Forelimb muscle (tissue), 1 donor: Measurements from ENCODE around the gene RBBP5. TPM values are rescaled to one million over a fixed set of nuclear protein-coding genes. Genes with fewer than 3 reads are reported as not detected.

ENCODE experiments used
- DNase-seq: peaks from one replicate; pipeline ENCODE4 v3.0.0-alpha.2; 2013; ENCODE audit warnings: low read depth
- polyA plus RNA-seq: library from polyadenylated mRNA; unstranded; fragments of 120-200 nt; gene quantifications from one replicate; pipeline ENCODE4 v1.2.1, GENCODE V29; 2013; ENCODE audit not compliant: insufficient read length

RBBP5 gene
- polyA plus RNA-seq, 1 donor = 9.9 TPM

GRCh38 chr1:205133287-205133686 is 11.5 kb upstream of the RBBP5 start:
- DNase-seq = no peak

GRCh38 chr1:205129447-205130029 is 7.8 kb upstream of the RBBP5 start:
- no peak for DNase-seq

- no peak for DNase-seq
These were observed 6.3 kb upstream of the RBBP5 start for GRCh38 chr1:205128050-205128449.

- no peak for DNase-seq
These were observed 5.9 kb upstream of the RBBP5 start for GRCh38 chr1:205127646-205128045.

- no peak for DNase-seq
These were observed 2.9 kb upstream of the RBBP5 start for GRCh38 chr1:205124726-205125125.

GRCh38 chr1:205122489-205122882 is 708 bp upstream of the RBBP5 start:
- no peak for DNase-seq

- DNase-seq = no peak
These were observed 3.0 kb downstream of the RBBP5 start for GRCh38 chr1:205118752-205119151.

- DNase-seq = no peak
These were observed 10.4 kb downstream of the RBBP5 start for GRCh38 chr1:205111354-205111753.

GRCh38 chr1:205109711-205110110 is 12.1 kb downstream of the RBBP5 start:
- no peak for DNase-seq

GRCh38 chr1:205109269-205109668 is 12.5 kb downstream of the RBBP5 start:
- no peak for DNase-seq

- no peak for DNase-seq
These were observed 13.3 kb downstream of the RBBP5 start for GRCh38 chr1:205108464-205108863.

GRCh38 chr1:205107327-205107726 is 14.5 kb downstream of the RBBP5 start:
- no peak for DNase-seq

- no peak for DNase-seq
These were observed 19.4 kb downstream of the RBBP5 start for GRCh38 chr1:205102404-205102803.

GRCh38 chr1:205098242-205098641 is 23.5 kb downstream of the RBBP5 start:
- no peak for DNase-seq

- no peak for DNase-seq
These were observed 26.4 kb downstream of the RBBP5 start for GRCh38 chr1:205095422-205095821.

GRCh38 chr1:205091043-205091740 is 30.6 kb downstream of the RBBP5 start:
- DNase-seq = no peak

GRCh38 chr1:205088341-205088740 is 33.4 kb downstream of the RBBP5 start:
- DNase-seq = no peak

GRCh38 chr1:205084360-205084759 is 37.4 kb downstream of the RBBP5 start, which contains the start of gene TMEM81:
TMEM81 (minus strand) TSS chr1:205084460; CDS start chr1:205084320, 140 bp downstream.
- DNase-seq = no peak

GRCh38 chr1:205082431-205082830 is 39.3 kb downstream of the RBBP5 start:
- no peak for DNase-seq

GRCh38 chr1:205077934-205078311 is 43.9 kb downstream of the RBBP5 start:
- no peak for DNase-seq

GRCh38 chr1:205077158-205077933 is 44.4 kb downstream of the RBBP5 start:
- DNase-seq = no peak

GRCh38 chr1:205076245-205076761 is 45.5 kb downstream of the RBBP5 start:
- no peak for DNase-seq
